Small intestine (tissue), 7 donors: ENCODE data around the gene CCSER1. TPM values are rescaled to one million over a fixed set of nuclear protein-coding genes. Genes with fewer than 3 reads are reported as not detected.

ENCODE experiments used
- DNase-seq, 2 donors: peaks; one replicate each; pipeline versions ENCODE4 v3.0.0 to v3.0.0-alpha.2; 2013
- FAIRE-seq: peaks from 2 replicates; lab custom pipeline; 2012; peaks lifted over from hg19 to GRCh38; lab: Jason Lieb, UNC
- H3K27ac ChIP-seq, 3 donors: one replicate each; pipeline ENCODE4 v1.5.1; 2013; ENCODE audit warnings: low read length in 2 of 3, mild to moderate bottlenecking in 2 of 3, control low read depth in 1 of 3, inconsistent platforms in 1 of 3, low read depth in 1 of 3, moderate library complexity in 1 of 3
- H3K27me3 ChIP-seq, 3 donors: one replicate each; pipeline ENCODE4 v1.6.1; 2013; ENCODE audit warnings: low read length in 3 of 3, inconsistent platforms in 1 of 3; ENCODE audit not compliant: control insufficient read depth in 3 of 3, insufficient read depth in 3 of 3
- H3K36me3 ChIP-seq, 3 donors: one replicate each; pipeline ENCODE4 v1.6.1; 2013; ENCODE audit warnings: low read length in 3 of 3, inconsistent platforms in 1 of 3, low read depth in 1 of 3, mild to moderate bottlenecking in 1 of 3, moderate library complexity in 1 of 3; ENCODE audit not compliant: control insufficient read depth in 3 of 3, insufficient read depth in 2 of 3
- H3K4me1 ChIP-seq, 3 donors: one replicate each; pipeline ENCODE4 v1.6.1; 2013; ENCODE audit warnings: low read length in 2 of 3, inconsistent platforms in 1 of 3, low read depth in 1 of 3, mild to moderate bottlenecking in 1 of 3, moderate library complexity in 1 of 3; ENCODE audit not compliant: control insufficient read depth in 3 of 3, insufficient read depth in 2 of 3
- H3K4me3 ChIP-seq, 3 donors: one replicate each; pipeline ENCODE4 v1.5.1; 2013; ENCODE audit warnings: low read length in 3 of 3, control low read depth in 1 of 3, inconsistent platforms in 1 of 3, low read depth in 1 of 3, mild to moderate bottlenecking in 1 of 3, moderate library complexity in 1 of 3
- H3K9me3 ChIP-seq, 2 donors: one replicate each; pipeline ENCODE4 v1.6.1; 2013; ENCODE audit warnings: low read depth in 1 of 2, low read length in 1 of 2; ENCODE audit not compliant: control insufficient read depth in 2 of 2, insufficient read depth in 1 of 2
- WGBS, 3 donors: extraction: QIAGEN DNeasy Blood & Tissue Kit; methylation state at CpG; one replicate each; pipeline ENCODE4 v1.1.7; 2013; 5-methylcytosine and 5-hydroxymethylcytosine counted together
- polyA plus RNA-seq, 4 donors: library from polyadenylated mRNA; stranded (reverse) in 3 of 4; unstranded in 1 of 4; fragments of 200-250 nt in 3 of 4; fragments of 120-200 nt in 1 of 4; gene quantifications; one replicate each; pipeline versions ENCODE4 v1.2.1 to v1.2.3, GENCODE V29; 2013
- donor health status: healthy with polysubstance abuse.
- donor health status: control.
- donor health status: control.
- donor health status: Bipolar disorder and iron deficiency.
- donor health status: healthy.

CCSER1 gene
- polyA plus RNA-seq, 4 donors: 3.5 to 8.7 (median 5.7) TPM

DNA sequence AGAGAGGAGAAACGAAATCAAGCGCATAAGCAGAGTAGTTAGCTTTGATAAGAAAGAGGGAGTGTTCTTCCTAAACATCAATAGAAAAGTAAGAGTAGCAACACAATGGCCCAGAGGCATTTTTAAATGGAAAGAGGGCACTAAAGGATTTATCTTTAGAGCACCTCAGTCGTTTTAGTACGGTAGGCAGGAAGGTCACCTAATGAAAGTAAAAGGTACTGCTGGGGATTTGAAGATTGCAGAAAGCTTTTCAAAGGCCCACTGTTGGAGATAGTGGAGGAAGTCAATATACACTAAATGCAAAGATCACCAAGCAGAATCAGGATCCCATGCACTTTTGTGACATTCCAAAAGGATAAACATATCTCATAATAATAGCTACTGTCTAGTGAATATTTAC is 1508.9 kb downstream of the CCSER1 start:
- FAIRE-seq: no peak
- no peak overlapping the region for H3K27ac ChIP-seq

More for the DNA sequence above, 1508.9 kb downstream of the CCSER1 start:
- Histone ChIP-seq H3K27me3 (no peaks in the 10 kb centered on the region), H3K9me3 (peaks cover 0 to 4% of the 10 kb centered on the region in 2 donors), H3K36me3 (no peaks in the 10 kb centered on the region), H3K4me3 (no peak overlapping the region), H3K4me1 (no peaks in the 10 kb centered on the region)
- 65 to 70% (median 67%) methylated on average over 4 of the region's 4 CpGs for WGBS, 3 donors
- DNase-seq: no peak

Other genes starting within 250 kb of the CCSER1 start
- gene MMRN1, start 232.5 kb upstream of the CCSER1 start, polyA plus RNA-seq: 10 to 100 TPM in 1 of 4 donors, 1 to 10 TPM in 2, under 1 TPM in 1; 0.22 to 66.4 (median 3.5) TPM